OCI-LY1 (cell line): Measurements from ENCODE around the gene DPP4.

Source experiments
- EZH2 ChIP-seq: fragments of 200-600 bp; sonication (generic), shearing (Covaris generic); IDR thresholded peaks from 2 replicates; pipeline ENCODE4 v1.8.0; 2017; ENCODE audit warnings: borderline replicate concordance, mixed run types, mild to moderate bottlenecking, antibody characterized with exemption, low read length, moderate library complexity, mixed read lengths
- TF ChIP-seq, protein P1 (sequence below): fragments of 200-600 bp; sonication (generic), shearing (Covaris generic); IDR thresholded peaks from 2 replicates; pipeline ENCODE4 v1.5.1; 2017; ENCODE audit warnings: mild to moderate bottlenecking, antibody characterized with exemption, low read length, moderate library complexity, mixed read lengths

GRCh38 chr2:162092008-162092390 is 18.0 kb upstream of the DPP4 start:
- TF ChIP-seq, protein P1, sequence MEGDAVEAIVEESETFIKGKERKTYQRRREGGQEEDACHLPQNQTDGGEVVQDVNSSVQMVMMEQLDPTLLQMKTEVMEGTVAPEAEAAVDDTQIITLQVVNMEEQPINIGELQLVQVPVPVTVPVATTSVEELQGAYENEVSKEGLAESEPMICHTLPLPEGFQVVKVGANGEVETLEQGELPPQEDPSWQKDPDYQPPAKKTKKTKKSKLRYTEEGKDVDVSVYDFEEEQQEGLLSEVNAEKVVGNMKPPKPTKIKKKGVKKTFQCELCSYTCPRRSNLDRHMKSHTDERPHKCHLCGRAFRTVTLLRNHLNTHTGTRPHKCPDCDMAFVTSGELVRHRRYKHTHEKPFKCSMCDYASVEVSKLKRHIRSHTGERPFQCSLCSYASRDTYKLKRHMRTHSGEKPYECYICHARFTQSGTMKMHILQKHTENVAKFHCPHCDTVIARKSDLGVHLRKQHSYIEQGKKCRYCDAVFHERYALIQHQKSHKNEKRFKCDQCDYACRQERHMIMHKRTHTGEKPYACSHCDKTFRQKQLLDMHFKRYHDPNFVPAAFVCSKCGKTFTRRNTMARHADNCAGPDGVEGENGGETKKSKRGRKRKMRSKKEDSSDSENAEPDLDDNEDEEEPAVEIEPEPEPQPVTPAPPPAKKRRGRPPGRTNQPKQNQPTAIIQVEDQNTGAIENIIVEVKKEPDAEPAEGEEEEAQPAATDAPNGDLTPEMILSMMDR = no peak
- TF ChIP-seq EZH2 = no peak
